ENCODE data around the gene DYNLRB1.
"Not testable (repeated sequence)": the region's sequence is repeated elsewhere in the genome, so short reads cannot be mapped to it uniquely, and the experiment has no call there.

The DYNLRB1 gene

GRCh38 chr20:34511891-34512265 lies 4.3 kb upstream of the DYNLRB1 start:
- DNase-seq (ENCODE audit: low read depth): no peak

GRCh38 chr20:34512266-34512954 lies 3.8 kb upstream of the DYNLRB1 start:
- DNase-seq (ENCODE audit: low read depth): no peak

GRCh38 chr20:34512955-34513419 lies 3.2 kb upstream of the DYNLRB1 start:
- no peak for DNase-seq (ENCODE audit: low read depth)

- not testable (repeated sequence) for DNase-seq (ENCODE audit: low read depth)
Observed at GRCh38 chr20:34514034-34514433, 2.2 kb upstream of the DYNLRB1 start.

- no peak for DNase-seq (ENCODE audit: low read depth)
Observed at GRCh38 chr20:34514897-34515483, 1.2 kb upstream of the DYNLRB1 start.

GRCh38 chr20:34515484-34516246 lies 557 bp upstream of the DYNLRB1 start:
- DNase-seq (ENCODE audit: low read depth): peak; percentile 56

- no peak for DNase-seq (ENCODE audit: low read depth)
Observed at GRCh38 chr20:34517114-34517505, 888 bp downstream of the DYNLRB1 start.

GRCh38 chr20:34518863-34519262 lies 2.6 kb downstream of the DYNLRB1 start:
- DNase-seq (ENCODE audit: low read depth): not testable (repeated sequence)

- DNase-seq (ENCODE audit: low read depth): not testable (repeated sequence)
Observed at GRCh38 chr20:34519841-34520240, 3.6 kb downstream of the DYNLRB1 start.

- no peak for DNase-seq (ENCODE audit: low read depth)
Observed at GRCh38 chr20:34522969-34523871, 7.0 kb downstream of the DYNLRB1 start.

GRCh38 chr20:34524426-34524825 lies 8.2 kb downstream of the DYNLRB1 start:
- DNase-seq (ENCODE audit: low read depth): no peak

- no peak for DNase-seq (ENCODE audit: low read depth)
Observed at GRCh38 chr20:34525342-34525708, 9.1 kb downstream of the DYNLRB1 start.

GRCh38 chr20:34525709-34526416 lies 9.6 kb downstream of the DYNLRB1 start:
- DNase-seq (ENCODE audit: low read depth): no peak

GRCh38 chr20:34526466-34526865 lies 10.2 kb downstream of the DYNLRB1 start:
- no peak for DNase-seq (ENCODE audit: low read depth)

GRCh38 chr20:34527016-34527415 lies 10.8 kb downstream of the DYNLRB1 start:
- DNase-seq (ENCODE audit: low read depth): no peak

- DNase-seq (ENCODE audit: low read depth): no peak
Observed at GRCh38 chr20:34528921-34529297, 12.7 kb downstream of the DYNLRB1 start.

- DNase-seq (ENCODE audit: low read depth): no peak
Observed at GRCh38 chr20:34529742-34530141, 13.5 kb downstream of the DYNLRB1 start.

- DNase-seq (ENCODE audit: low read depth): no peak
Observed at GRCh38 chr20:34530342-34530741, 14.1 kb downstream of the DYNLRB1 start.

GRCh38 chr20:34531608-34532265 lies 15.5 kb downstream of the DYNLRB1 start:
- no peak for DNase-seq (ENCODE audit: low read depth)

GRCh38 chr20:34532320-34532719 lies 16.1 kb downstream of the DYNLRB1 start:
- DNase-seq (ENCODE audit: low read depth): no peak

- no peak for DNase-seq (ENCODE audit: low read depth)
Observed at GRCh38 chr20:34532756-34533155, 16.5 kb downstream of the DYNLRB1 start.

All from T follicular helper cell (primary cell).